Measurements from ENCODE around the gene ARMH2. TPM values are rescaled to one million over a fixed set of nuclear protein-coding genes. Genes with fewer than 3 reads are reported as not detected.
A peak's percentile ranks its signal among the peaks of the same experiment; 100 is the strongest.

ARMH2 gene
- total and polyA plus RNA-seq, 9 of the 15 experiments (the other 6 are each of a cell fraction or from before 2014, with no cell fraction given): not detected

GRCh38 chr6:24757611-24758010 is 41.1 kb downstream of the ARMH2 start:
- intact Hi-C loops (cut with micrococcal nuclease) (no loop called here), in situ Hi-C loops (cut with MboI) (no loop called here)
- Histone ChIP-seq H3K4me3 (no peak overlapping the region), H3K9ac (ENCODE audit: insufficient read depth in 1 of 2, low read depth in 2 of 2, low read length in 2 of 2) (no peak overlapping the region), H3K4me1 (replicated peaks in 1 of 2; ENCODE audit: control insufficient read depth in 2 of 2, insufficient read depth in 2 of 2, low read length in 2 of 2) (peaks cover 10 to 17% of the 10 kb centered on the region in 2 experiments), H3K4me2 (ENCODE audit: insufficient read depth, low read length) (no peak overlapping the region), H4K20me1 (replicated peaks; ENCODE audit: control insufficient read depth, insufficient read depth, low read length) (no peaks in the 10 kb centered on the region), H3K9me3 (replicated peaks; ENCODE audit: control insufficient read depth, insufficient read depth, low read depth, low read length) (no peaks in the 10 kb centered on the region; the same call in 1 of the 2 replicates), H3K36me3 (ENCODE audit: control insufficient read depth, insufficient read depth, low read length) (no peaks in the 10 kb centered on the region), H3K27me3 (ENCODE audit: control insufficient read depth in 2 of 2, insufficient read depth in 2 of 2, low read length in 2 of 2) (no peaks in the 10 kb centered on the region), H3K27ac (ENCODE audit: extremely low read depth, low read depth, low read length) (no peak overlapping the region), H3K9me1 (ENCODE audit: control insufficient read depth, insufficient read depth, low read length) (no peaks in the 10 kb centered on the region), H3K79me2 (ENCODE audit: control insufficient read depth, insufficient read depth, low read length) (no peaks in the 10 kb centered on the region), H2AFZ (ENCODE audit: low read depth, low read length) (peak overlapping the region; percentile 34)
- no peak for FAIRE-seq
- DNase-seq (ENCODE audit: extremely low read depth in 1 of 4, low spot score in 3 of 4): no peak
- no peak for ATAC-seq
- WGBS (ENCODE audit: insufficient coverage, low coverage, missing lambda C conversion rate): 87% methylated on average over 6 of the region's 6 CpGs
- ChIA-PET CTCF (ENCODE audit: low intra/inter-chr PET ratio) (no interaction called here), POLR2A (interaction anchor here (1.1 kb wide), 1 partner anchor 36 kb away, joined by 4 read pairs; no protein-coding TSS in a partner anchor)
- no TSS peak for BruUV-seq (replicated peaks)
- no peak for TF ChIP-seq E2F1 (CRISPR knock-in tag; IDR thresholded peaks at IDR 0.05)
- TF ChIP-seq ADNP (tag; IDR thresholded peaks at IDR 0.05): no peak
- no peak for TF ChIP-seq SMAD3 (CRISPR knock-in tag; conservative IDR thresholded peaks at IDR 0.05)
- TF ChIP-seq ELK3 (CRISPR knock-in tag; IDR thresholded peaks at IDR 0.05): no peak
- TF ChIP-seq RBM14 (IDR thresholded peaks at IDR 0.05; ENCODE audit: borderline replicate concordance, insufficient read depth, low read depth, low read length): no peak
- no peak for TF ChIP-seq MXD1 (CRISPR knock-in tag; IDR thresholded peaks at IDR 0.05; ENCODE audit: borderline replicate concordance, poor library complexity, severe bottlenecking)
- TF ChIP-seq, protein P1, sequence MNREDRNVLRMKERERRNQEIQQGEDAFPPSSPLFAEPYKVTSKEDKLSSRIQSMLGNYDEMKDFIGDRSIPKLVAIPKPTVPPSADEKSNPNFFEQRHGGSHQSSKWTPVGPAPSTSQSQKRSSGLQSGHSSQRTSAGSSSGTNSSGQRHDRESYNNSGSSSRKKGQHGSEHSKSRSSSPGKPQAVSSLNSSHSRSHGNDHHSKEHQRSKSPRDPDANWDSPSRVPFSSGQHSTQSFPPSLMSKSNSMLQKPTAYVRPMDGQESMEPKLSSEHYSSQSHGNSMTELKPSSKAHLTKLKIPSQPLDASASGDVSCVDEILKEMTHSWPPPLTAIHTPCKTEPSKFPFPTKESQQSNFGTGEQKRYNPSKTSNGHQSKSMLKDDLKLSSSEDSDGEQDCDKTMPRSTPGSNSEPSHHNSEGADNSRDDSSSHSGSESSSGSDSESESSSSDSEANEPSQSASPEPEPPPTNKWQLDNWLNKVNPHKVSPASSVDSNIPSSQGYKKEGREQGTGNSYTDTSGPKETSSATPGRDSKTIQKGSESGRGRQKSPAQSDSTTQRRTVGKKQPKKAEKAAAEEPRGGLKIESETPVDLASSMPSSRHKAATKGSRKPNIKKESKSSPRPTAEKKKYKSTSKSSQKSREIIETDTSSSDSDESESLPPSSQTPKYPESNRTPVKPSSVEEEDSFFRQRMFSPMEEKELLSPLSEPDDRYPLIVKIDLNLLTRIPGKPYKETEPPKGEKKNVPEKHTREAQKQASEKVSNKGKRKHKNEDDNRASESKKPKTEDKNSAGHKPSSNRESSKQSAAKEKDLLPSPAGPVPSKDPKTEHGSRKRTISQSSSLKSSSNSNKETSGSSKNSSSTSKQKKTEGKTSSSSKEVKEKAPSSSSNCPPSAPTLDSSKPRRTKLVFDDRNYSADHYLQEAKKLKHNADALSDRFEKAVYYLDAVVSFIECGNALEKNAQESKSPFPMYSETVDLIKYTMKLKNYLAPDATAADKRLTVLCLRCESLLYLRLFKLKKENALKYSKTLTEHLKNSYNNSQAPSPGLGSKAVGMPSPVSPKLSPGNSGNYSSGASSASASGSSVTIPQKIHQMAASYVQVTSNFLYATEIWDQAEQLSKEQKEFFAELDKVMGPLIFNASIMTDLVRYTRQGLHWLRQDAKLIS (CRISPR knock-in tag; IDR thresholded peaks at IDR 0.05): no peak
- TF ChIP-seq, protein P2, sequence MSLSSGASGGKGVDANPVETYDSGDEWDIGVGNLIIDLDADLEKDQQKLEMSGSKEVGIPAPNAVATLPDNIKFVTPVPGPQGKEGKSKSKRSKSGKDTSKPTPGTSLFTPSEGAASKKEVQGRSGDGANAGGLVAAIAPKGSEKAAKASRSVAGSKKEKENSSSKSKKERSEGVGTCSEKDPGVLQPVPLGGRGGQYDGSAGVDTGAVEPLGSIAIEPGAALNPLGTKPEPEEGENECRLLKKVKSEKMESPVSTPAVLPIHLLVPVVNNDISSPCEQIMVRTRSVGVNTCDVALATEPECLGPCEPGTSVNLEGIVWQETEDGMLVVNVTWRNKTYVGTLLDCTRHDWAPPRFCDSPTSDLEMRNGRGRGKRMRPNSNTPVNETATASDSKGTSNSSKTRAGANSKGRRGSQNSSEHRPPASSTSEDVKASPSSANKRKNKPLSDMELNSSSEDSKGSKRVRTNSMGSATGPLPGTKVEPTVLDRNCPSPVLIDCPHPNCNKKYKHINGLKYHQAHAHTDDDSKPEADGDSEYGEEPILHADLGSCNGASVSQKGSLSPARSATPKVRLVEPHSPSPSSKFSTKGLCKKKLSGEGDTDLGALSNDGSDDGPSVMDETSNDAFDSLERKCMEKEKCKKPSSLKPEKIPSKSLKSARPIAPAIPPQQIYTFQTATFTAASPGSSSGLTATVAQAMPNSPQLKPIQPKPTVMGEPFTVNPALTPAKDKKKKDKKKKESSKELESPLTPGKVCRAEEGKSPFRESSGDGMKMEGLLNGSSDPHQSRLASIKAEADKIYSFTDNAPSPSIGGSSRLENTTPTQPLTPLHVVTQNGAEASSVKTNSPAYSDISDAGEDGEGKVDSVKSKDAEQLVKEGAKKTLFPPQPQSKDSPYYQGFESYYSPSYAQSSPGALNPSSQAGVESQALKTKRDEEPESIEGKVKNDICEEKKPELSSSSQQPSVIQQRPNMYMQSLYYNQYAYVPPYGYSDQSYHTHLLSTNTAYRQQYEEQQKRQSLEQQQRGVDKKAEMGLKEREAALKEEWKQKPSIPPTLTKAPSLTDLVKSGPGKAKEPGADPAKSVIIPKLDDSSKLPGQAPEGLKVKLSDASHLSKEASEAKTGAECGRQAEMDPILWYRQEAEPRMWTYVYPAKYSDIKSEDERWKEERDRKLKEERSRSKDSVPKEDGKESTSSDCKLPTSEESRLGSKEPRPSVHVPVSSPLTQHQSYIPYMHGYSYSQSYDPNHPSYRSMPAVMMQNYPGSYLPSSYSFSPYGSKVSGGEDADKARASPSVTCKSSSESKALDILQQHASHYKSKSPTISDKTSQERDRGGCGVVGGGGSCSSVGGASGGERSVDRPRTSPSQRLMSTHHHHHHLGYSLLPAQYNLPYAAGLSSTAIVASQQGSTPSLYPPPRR (CRISPR knock-in tag; IDR thresholded peaks at IDR 0.05; ENCODE audit: borderline replicate concordance): no peak
- no peak for TF ChIP-seq NCOA4 (IDR thresholded peaks at IDR 0.05; ENCODE audit: partially characterized antibody)
- no peak for TF ChIP-seq DPF2 (IDR thresholded peaks at IDR 0.05)

Measured in K562 (cell line).